ENCODE data around the gene EPB41L4A.
"Not testable (repeated sequence)": the region's sequence is repeated elsewhere in the genome, so short reads cannot be mapped to it uniquely, and the experiment has no call there.

EPB41L4A gene

GRCh38 chr5:112397690-112398089, 21.4 kb downstream of the EPB41L4A start:
- DNase-seq: no peak

DNA sequence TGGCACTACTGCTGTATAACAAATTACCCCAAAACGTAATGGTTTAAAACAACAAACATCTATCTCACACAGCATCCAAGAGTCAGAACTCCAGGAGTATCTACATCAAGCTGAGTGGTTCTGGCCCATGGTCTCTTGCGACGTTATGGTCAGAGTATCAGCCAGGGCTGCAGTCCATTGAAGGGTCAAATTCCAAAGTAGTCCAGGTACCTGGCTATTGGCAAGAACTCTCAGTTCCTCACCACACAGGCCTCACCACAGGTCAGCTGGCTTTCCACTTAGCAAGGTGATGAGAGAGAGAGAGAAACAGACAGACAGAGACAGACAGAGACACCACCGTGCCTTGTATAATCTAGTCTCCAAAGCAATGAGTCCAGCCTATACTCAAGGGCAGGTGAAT, 22.6 kb downstream of the EPB41L4A start:
- DNase-seq: no peak

DNA sequence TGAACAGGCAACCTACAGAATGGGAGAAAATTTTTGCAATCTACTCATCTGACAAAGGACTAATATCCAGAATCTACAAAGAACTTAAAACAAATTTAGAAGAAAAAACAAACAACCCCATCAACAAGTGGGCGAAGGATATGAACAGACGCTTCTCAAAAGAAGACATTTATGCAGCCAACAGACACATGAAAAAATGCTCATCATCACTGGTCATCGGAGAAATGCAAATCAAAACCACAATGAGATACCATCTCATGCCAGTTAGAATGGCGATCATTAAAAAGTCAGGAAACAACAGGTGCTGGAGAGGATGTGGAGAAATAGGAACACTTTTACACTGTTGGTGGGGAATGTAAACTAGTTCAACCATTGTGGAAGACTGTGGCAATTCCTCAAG, 23.8 kb downstream of the EPB41L4A start:
- DNase-seq: not testable (repeated sequence)

GRCh38 chr5:112390327-112390726, 28.8 kb downstream of the EPB41L4A start:
- DNase-seq: peak; percentile 13

DNA sequence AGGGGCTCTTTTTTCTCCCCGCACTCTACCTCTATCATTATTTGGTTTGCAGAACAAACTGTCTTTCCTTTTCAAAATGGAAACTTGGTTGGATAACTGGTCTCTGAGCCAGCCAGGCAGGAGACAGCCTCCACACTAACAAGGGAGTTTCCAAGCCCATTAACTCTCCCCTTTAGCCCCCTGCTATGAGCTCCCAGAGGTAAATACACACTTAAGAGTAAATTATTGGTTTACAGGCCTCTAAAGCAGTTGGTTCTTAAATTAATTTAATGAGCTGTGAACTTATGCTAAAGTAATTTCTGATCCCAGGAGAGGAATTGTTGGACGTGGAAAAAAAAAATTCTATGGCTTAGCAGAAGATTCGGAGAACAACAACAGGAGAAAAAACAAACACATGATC, 30.3 kb downstream of the EPB41L4A start:
- DNase-seq: peak; percentile 73

DNA sequence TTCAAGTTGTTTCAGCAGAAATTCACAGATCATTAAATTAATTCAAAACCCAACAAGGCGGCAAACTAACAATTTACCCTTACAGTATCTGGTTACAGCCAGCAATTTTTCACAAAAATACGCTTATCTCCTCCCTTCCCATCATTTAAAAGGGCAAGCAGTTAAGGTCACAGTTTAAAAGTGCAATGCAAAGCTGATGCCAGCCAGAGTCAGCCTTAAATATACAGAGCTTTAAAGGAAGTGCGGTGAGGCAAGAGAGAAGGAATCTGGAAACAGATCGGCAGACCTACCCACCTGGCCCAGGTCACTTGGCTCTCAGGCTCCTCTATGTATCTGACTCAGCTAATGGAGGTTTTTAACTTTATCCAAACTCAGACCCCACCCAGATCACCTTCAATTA, 31.0 kb downstream of the EPB41L4A start:
- peak; percentile 47 for DNase-seq

DNA sequence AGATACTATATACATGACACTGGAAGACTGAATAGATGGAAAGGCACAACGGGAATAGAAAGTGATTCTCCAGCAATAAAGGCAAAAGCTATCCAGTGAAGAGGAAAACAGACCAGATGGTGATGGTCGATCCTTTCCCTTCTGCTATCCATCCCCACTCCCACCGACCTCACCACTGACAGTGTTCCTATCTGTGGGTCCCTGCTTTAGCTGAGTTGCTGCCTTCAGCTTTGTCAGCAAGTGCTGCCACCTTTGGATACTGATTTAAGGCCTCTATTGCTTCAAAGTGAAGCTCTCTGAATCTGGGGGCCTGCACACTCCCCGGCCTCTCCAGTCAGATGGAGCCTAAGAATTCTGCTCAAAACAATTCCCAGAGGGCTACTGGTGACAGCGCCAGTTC, 32.3 kb downstream of the EPB41L4A start:
- DNase-seq: no peak

- DNase-seq: no peak
Observed at GRCh38 chr5:112385969-112386368, 33.1 kb downstream of the EPB41L4A start.

GRCh38 chr5:112385566-112385965, 33.5 kb downstream of the EPB41L4A start:
- no peak for DNase-seq

- DNase-seq: no peak
Observed at GRCh38 chr5:112384523-112384922, 34.6 kb downstream of the EPB41L4A start.

DNA sequence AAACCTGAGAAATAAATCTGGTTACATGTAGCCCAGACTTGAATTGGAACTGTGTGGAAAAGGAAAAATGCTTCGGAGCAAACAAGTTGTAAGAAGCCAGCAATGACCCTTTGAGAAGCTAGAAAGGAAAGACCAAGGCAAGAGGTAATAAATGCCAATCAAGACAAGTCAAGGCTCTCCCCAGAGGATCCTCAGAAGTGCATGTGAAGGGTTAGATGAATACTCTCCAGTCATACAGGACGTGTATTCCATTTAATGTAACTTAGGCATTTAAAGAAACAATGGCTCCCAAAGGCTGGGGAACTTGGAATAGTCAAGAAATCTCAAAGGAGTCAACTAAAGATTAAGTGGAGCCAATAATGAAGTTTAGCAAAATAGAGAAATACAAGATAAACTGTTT, 36.2 kb downstream of the EPB41L4A start:
- no peak for DNase-seq

DNA sequence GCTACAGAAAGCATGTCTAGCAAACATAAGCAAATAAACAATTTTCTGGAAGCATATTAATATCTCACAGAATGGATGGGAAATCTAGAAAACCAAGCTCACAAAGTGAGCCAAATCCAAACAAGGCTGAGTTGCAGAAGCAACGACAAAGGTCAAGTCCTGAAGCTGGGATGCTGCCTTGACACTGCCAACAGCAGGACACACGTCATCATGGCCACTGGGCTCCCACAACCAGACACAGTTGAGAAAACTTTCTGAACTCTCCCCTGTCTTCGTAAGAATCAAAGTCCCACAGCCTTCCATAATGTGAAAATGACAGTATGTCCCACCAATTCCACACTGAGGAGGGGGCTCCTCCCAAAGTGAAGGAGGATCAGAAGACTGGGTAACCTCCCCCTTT, 37.6 kb downstream of the EPB41L4A start:
- DNase-seq: no peak

GRCh38 chr5:112379542-112380325, 39.3 kb downstream of the EPB41L4A start:
- no peak for DNase-seq

DNA sequence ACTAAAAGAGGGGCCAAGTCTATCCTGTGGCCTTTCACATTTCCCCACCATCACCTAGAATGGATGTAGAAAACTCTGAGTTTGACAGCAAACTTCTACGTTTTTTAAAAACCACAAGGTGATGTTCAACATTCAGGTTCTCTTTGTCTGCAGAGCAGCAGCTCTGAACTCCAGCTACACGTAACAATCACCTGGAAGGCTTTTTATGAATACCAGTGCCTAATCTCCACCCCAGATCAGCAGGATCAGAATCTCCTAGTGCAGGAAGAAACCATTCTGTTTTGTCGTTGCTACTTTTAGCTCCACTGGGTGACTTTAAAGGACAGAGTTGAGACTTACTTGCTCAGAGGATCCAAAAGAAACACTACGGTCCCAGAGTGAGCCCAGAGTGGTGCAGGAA, 44.3 kb downstream of the EPB41L4A start:
- no peak for DNase-seq

DNA sequence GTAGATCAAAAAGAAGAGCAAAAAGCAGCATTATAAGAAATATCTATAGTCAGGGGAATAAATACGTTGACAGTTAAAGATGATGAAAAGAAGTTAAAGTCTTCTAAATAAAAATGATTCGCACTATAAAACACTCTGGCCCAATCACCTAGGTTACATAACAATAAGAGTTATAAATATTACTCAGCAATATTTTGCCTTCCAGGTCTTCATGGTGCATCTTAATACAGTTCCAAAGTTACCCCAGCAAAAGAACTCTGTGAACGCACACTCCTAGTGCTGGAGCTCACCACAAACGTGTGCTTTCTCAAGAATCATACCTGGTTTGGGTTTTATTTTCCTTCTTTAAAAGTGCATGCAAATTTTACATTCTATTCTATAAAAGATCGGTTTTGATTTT, 44.7 kb downstream of the EPB41L4A start:
- no peak for DNase-seq

DNA sequence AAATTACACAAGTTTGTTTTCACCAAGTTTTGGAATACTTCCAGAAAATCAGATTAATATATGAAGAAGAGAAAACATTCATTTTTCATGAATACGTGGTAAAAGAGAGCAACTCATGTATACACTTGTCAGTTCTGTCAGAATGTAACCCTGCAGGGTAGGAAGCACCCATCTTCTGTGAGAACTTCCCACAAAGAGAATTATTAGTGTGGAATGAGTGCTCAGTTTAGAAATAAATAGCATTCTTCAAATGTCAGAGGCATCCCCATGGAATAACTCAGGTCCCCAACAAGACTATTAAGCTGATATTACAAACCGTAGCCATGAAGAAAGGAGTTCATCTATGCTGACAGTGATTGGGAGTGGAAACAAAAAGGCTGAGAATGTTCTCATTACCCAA, 45.2 kb downstream of the EPB41L4A start:
- DNase-seq: no peak

DNA sequence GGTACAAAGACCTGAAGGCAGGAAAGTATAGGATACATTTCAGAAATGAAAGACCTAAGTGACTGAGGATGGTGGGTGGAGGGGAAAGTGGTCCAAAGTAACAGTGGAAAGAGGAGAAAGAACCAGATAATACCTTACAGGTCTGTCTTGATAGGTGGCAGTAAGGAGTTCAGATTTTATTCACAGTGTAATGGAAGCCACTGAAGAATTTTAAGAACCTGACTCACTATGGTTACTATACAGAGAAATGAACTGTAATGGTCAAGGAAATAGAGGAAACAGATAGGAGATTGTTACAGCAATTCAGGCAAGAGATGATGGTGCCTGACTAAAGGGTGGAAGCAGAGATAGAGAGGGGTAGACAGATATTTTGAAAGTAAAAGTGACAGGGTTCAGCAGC, 46.5 kb downstream of the EPB41L4A start:
- no peak for DNase-seq

- no peak for DNase-seq
Observed at GRCh38 chr5:112371067-112371466, 48.0 kb downstream of the EPB41L4A start.

GRCh38 chr5:112367400-112367799, 51.7 kb downstream of the EPB41L4A start:
- DNase-seq: no peak

DNA sequence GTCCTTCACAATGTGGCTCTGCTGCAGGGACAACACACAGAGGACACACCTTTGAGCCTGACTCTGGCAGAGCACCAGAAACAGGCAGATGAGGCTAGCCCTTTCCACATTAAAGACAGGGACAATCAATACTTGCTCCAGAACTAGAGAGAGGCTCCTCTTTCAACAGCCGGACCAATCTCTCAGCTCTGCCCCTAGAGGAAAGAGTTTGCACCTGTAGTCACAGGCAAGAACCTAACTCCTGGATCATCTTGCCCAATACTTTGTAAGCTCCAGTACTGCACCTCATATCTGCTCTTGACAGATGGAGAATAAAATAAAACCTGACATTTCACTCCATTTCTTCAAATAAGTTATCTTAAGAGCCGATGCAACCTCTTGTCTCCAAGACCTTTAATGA, 52.1 kb downstream of the EPB41L4A start:
- DNase-seq: no peak

DNA sequence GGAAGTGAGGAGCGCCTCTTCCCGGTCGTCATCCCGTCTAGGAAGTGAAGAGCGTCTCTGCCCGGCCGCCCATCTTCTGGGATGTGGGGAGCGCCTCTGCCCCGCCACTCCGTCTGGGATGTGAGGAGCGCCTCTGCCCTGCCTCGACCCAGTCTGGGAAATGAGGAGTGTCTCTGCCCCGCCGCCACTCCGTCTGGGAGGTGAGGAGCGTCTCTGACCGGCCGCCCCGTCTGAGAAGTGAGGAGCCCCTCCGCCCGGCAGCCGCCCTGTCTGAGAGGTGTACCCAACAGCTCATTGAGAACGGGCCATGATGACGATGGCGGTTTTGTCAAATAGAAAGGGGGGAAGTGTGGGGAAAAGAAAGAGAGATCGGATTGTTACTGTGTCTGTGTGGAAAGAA, 58.3 kb downstream of the EPB41L4A start:
- not testable (repeated sequence) for DNase-seq

GRCh38 chr5:112356178-112356956, 62.7 kb downstream of the EPB41L4A start:
- DNase-seq: no peak

GRCh38 chr5:112355058-112355685, 63.9 kb downstream of the EPB41L4A start:
- no peak for DNase-seq

DNA sequence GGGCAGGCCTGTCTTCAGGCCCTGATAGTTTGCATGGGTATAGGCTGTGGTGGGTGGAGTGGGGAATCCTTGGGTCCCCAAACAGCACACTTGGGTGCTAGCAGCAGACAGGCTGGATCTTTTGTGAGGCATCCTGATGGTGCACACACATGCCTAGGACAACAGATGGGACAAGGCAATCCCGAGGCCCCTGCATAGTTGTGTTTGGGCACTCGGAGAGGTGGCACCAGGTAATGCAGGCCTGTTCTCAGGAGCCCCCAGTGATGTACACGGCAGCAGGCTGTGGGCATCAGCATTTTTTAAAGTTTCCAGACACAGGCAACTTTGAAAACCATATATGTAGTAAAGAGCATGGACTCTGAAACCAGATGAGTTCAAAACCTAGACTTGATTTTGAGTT, 65.4 kb downstream of the EPB41L4A start:
- DNase-seq: no peak

Measured in NCI-H2227 treated with DMSO at 0.1 percent for 48 hours (cell line).